Left ventricle myocardium superior (tissue), 1 donor: ENCODE measurements around the gene PROK2. TPM values are rescaled to one million over a fixed set of nuclear protein-coding genes. Genes with fewer than 3 reads are reported as not detected.

Experiments
- ATAC-seq: fragments of 200-7000 bp; cut with Tn5 transposase; one replicate; pipeline ENCODE4 v1.9.1; 2020; ENCODE audit warnings: mild to moderate bottlenecking, moderate library complexity
- DNase-seq: peaks from one replicate; pipeline ENCODE4 v3.0.0-alpha.2; 2020
- intact Hi-C: fragments of 100-400 bp; cut with micrococcal nuclease; formaldehyde crosslinking; loops from one replicate; pipeline ENCODE4 v1.11.0; 2022
- total RNA-seq: library from RNA; stranded (reverse); fragmentation: NEBNext Ultra II Directional; extraction: Animal tissue kit (Norgen Biotek cat#: 25700); gene quantifications from one replicate; pipeline ENCODE4 v1.2.1, GENCODE V29; 2021
- donor health status: DM: no; HTN: yes; CAD: no; lungs with severe emphysema.

Gene PROK2
- total RNA-seq, 1 donor from 2014 or later = 0.22 TPM

GRCh38 chr3:71752831-71753700, 31.9 kb downstream of the PROK2 start:
- DNase-seq = no peak
- no peak for ATAC-seq
- intact Hi-C loops = no loop called here

GRCh38 chr3:71751602-71752001, 33.3 kb downstream of the PROK2 start:
- intact Hi-C loops = no loop called here
- DNase-seq = no peak
- ATAC-seq = no peak

- no peak for DNase-seq
- ATAC-seq = no peak
- intact Hi-C loops = no loop called here
These were observed 40.2 kb downstream of the PROK2 start for GRCh38 chr3:71744738-71745137.

GRCh38 chr3:71742621-71743020, 42.3 kb downstream of the PROK2 start:
- intact Hi-C loops = no loop called here
- ATAC-seq (no peak), DNase-seq (no peak)

- ATAC-seq = no peak
- intact Hi-C loops = no loop called here
- no peak for DNase-seq
These were observed 50.1 kb downstream of the PROK2 start for GRCh38 chr3:71734881-71735280.

GRCh38 chr3:71733319-71733718, 51.6 kb downstream of the PROK2 start:
- DNase-seq = no peak
- intact Hi-C loops = no loop called here
- no peak for ATAC-seq

- ATAC-seq (no peak), DNase-seq (no peak)
- intact Hi-C loops = no loop called here
These were observed 52.3 kb downstream of the PROK2 start for GRCh38 chr3:71732637-71733036.

- DNase-seq (no peak), ATAC-seq (no peak)
- intact Hi-C loops = no loop called here
These were observed 56.2 kb downstream of the PROK2 start for GRCh38 chr3:71728632-71729342.

- no peak for ATAC-seq
- intact Hi-C loops = no loop called here
- no peak for DNase-seq
These were observed 58.8 kb downstream of the PROK2 start for GRCh38 chr3:71726146-71726545.

- DNase-seq (peak; percentile 69), ATAC-seq (peak; percentile 72)
- intact Hi-C loops = no loop called here
These were observed 59.5 kb downstream of the PROK2 start, which contains the start of gene EIF4E3 for GRCh38 chr3:71725271-71725991. Gene EIF4E3, minus strand, starts transcription at chr3:71725402. Its CDS starts 35 bp downstream, at chr3:71725367.

GRCh38 chr3:71724584-71725270, 60.2 kb downstream of the PROK2 start:
- ATAC-seq (peak; percentile 79), DNase-seq (peak; percentile 66)
- intact Hi-C loops = no loop called here

GRCh38 chr3:71724171-71724453, 60.8 kb downstream of the PROK2 start:
- no peak for DNase-seq
- intact Hi-C loops = no loop called here
- no peak for ATAC-seq

GRCh38 chr3:71723452-71724170, 61.3 kb downstream of the PROK2 start:
- no peak for DNase-seq
- intact Hi-C loops = no loop called here
- ATAC-seq = no peak

GRCh38 chr3:71722693-71723092, 62.3 kb downstream of the PROK2 start:
- intact Hi-C loops = no loop called here
- ATAC-seq (no peak), DNase-seq (no peak)

Other genes with a start within 250 kb of the PROK2 start
- 35.2 TPM for gene FOXP1, start 201.4 kb downstream of the PROK2 start, total RNA-seq
- gene EIF4E3, start 59.7 kb downstream of the PROK2 start, total RNA-seq = 55.7 TPM
- 4.4 TPM for gene GPR27, start 31.3 kb downstream of the PROK2 start, total RNA-seq